PC-3 (cell line): ENCODE data around the gene USH1C. TPM values are rescaled to one million over a fixed set of nuclear protein-coding genes. Genes with fewer than 3 reads are reported as not detected.

Source experiments
- ATAC-seq: fragments of 200-7000 bp; cut with Tn5 transposase; 2 replicates; pipeline ENCODE4 v1.9.1; 2020; ENCODE audit warnings: mild to moderate bottlenecking, moderate library complexity
- BruUV-seq: library from RNA; stranded (reverse); fragments of 400-500 nt; replicated peaks from 2 replicates; lab custom pipeline; 2021; lab: Mats Ljungman, UMichigan
- CTCF ChIA-PET: fragments of 300-600 bp; sonication (Branson Sonifier 250); formaldehyde crosslinking; loops from one replicate; lab custom pipeline; 2022; ENCODE audit warnings: antibody characterized with exemption; lab: Charles Lee
- POLR2A ChIA-PET: fragments of 300-600 bp; sonication (Branson Sonifier 250); formaldehyde crosslinking; loops from one replicate; lab custom pipeline; 2022; ENCODE audit warnings: antibody characterized with exemption; ENCODE audit not compliant: unreplicated experiment; lab: Charles Lee
- DNase-seq: peaks from one replicate; pipeline ENCODE4 v3.0.0-alpha.2; 2015
- H2AFZ ChIP-seq: fragments of 300-600 bp; sonication (generic); 2 replicates; pipeline ENCODE4 v1.6.0; 2016; ENCODE audit warnings: antibody characterized with exemption, low read length
- H3F3A ChIP-seq: fragments of 300-600 bp; sonication (generic); one replicate; pipeline ENCODE4 v1.6.0; 2017; ENCODE audit warnings: antibody characterized with exemption, low read length, control low read depth, mild to moderate bottlenecking; ENCODE audit not compliant: unreplicated experiment
- H3K27ac ChIP-seq: fragments of 300-600 bp; sonication (generic); 2 replicates; pipeline ENCODE4 v1.5.1; 2016; ENCODE audit warnings: mild to moderate bottlenecking, low read length
- H3K27me3 ChIP-seq: fragments of 300-600 bp; sonication (generic); 2 replicates; pipeline ENCODE4 v1.6.1; 2016; ENCODE audit warnings: low read length, mixed read lengths
- H3K36me3 ChIP-seq: fragments of 300-600 bp; sonication (generic); 2 replicates; pipeline ENCODE4 v1.6.1; 2016; ENCODE audit warnings: low read depth, mixed run types, low read length, mixed read lengths
- H3K4me1 ChIP-seq: fragments of 300-600 bp; sonication (generic); 2 replicates; pipeline ENCODE4 v1.5.1; 2016; ENCODE audit warnings: low read length; ENCODE audit not compliant: insufficient read depth
- H3K4me2 ChIP-seq: fragments of 300-600 bp; sonication (generic); 2 replicates; pipeline ENCODE4 v1.6.0; 2016; ENCODE audit warnings: low read length
- H3K4me3 ChIP-seq: fragments of 300-600 bp; sonication (generic); 2 replicates; pipeline ENCODE4 v1.5.1; 2016; ENCODE audit warnings: mild to moderate bottlenecking, low read length, mixed read lengths
- H3K79me2 ChIP-seq: fragments of 300-600 bp; sonication (generic); 2 replicates; pipeline ENCODE4 v1.6.1; 2017; ENCODE audit warnings: low read length, mixed read lengths
- H3K9ac ChIP-seq: fragments of 300-600 bp; sonication (generic); 2 replicates; pipeline ENCODE4 v1.6.0; 2016; ENCODE audit warnings: mild to moderate bottlenecking, low read length
- H3K9me2 ChIP-seq: fragments of 300-600 bp; sonication (generic); replicated peaks from 2 replicates; pipeline ENCODE4 v1.6.1; 2016; ENCODE audit warnings: mixed run types, low read length, mixed read lengths
- H3K9me3 ChIP-seq: fragments of 300-600 bp; sonication (generic); 2 replicates; pipeline ENCODE4 v1.6.1; 2016; ENCODE audit warnings: low read length, mixed read lengths
- H4K20me1 ChIP-seq: fragments of 300-600 bp; sonication (generic); 2 replicates; pipeline ENCODE4 v1.6.1; 2016; ENCODE audit warnings: low read length, mixed read lengths
- EZH2 ChIP-seq: fragments of 300-600 bp; sonication (generic); IDR thresholded peaks from one replicate; pipeline ENCODE4 v1.6.1; 2017; ENCODE audit warnings: antibody characterized with exemption, mild to moderate bottlenecking, low read length; ENCODE audit not compliant: unreplicated experiment
- EZH2phosphoT487 ChIP-seq: fragments of 300-600 bp; sonication (generic); IDR thresholded peaks from 2 replicates; pipeline ENCODE4 v1.6.1; 2018; ENCODE audit warnings: mild to moderate bottlenecking, antibody characterized with exemption, low read length, borderline replicate concordance
- intact Hi-C: fragments of 100-400 bp; cut with micrococcal nuclease; formaldehyde crosslinking; loops from 2 replicates; pipeline ENCODE4 v1.9.0; 2023
- total RNA-seq: library from RNA; depleted of rRNA; stranded (reverse); fragments of >200 nt; gene quantifications from 2 replicates; pipeline ENCODE4 v1.2.3, GENCODE V29; 2014
- TF ChIP-seq, protein P1 (sequence below): fragments of 300-600 bp; sonication (generic); conservative IDR thresholded peaks from 2 replicates; pipeline ENCODE4 v1.5.1; 2017; ENCODE audit warnings: antibody characterized with exemption, low read depth, mild to moderate bottlenecking, low read length

The USH1C gene
- total RNA-seq, 1 experiment from 2014 or later = not detected

DNA sequence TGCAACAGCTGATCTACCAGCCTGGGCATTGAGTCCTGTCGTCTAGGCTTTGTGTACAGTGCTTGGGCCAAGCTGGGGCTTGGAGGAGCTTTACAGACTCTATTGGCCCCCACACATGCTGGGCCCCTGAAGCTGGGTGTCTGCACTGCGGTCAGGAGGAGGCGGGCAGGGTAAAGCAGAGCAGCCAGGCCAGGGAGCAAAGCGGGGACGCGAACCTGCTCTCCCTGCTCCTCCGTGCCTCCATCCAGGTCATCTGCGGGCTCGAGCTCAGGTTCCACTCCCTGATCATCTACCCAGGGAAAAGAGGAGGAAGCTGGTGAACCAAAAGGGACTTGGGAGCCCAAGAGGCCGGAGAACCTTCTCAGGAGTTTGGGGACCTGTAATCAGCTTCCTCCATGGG, 27.0 kb downstream of the USH1C start:
- H3K9me3 ChIP-seq = no peaks in the 10 kb centered on the region
- no peak overlapping the region for H2AFZ ChIP-seq
- no peaks in the 10 kb centered on the region for H3K9me2 ChIP-seq
- intact Hi-C loops = no loop called here
- ATAC-seq (no peak), DNase-seq (no peak)
- POLR2A ChIA-PET = no interaction called here
- no peaks in the 10 kb centered on the region for H3F3A ChIP-seq
- H3K79me2 ChIP-seq = no peaks in the 10 kb centered on the region
- H3K27ac ChIP-seq = no peak overlapping the region
- H3K27me3 ChIP-seq = peaks cover 32% of the 10 kb centered on the region
- no TSS peak for BruUV-seq
- no peaks in the 10 kb centered on the region for H3K36me3 ChIP-seq
- TF ChIP-seq, protein P1, sequence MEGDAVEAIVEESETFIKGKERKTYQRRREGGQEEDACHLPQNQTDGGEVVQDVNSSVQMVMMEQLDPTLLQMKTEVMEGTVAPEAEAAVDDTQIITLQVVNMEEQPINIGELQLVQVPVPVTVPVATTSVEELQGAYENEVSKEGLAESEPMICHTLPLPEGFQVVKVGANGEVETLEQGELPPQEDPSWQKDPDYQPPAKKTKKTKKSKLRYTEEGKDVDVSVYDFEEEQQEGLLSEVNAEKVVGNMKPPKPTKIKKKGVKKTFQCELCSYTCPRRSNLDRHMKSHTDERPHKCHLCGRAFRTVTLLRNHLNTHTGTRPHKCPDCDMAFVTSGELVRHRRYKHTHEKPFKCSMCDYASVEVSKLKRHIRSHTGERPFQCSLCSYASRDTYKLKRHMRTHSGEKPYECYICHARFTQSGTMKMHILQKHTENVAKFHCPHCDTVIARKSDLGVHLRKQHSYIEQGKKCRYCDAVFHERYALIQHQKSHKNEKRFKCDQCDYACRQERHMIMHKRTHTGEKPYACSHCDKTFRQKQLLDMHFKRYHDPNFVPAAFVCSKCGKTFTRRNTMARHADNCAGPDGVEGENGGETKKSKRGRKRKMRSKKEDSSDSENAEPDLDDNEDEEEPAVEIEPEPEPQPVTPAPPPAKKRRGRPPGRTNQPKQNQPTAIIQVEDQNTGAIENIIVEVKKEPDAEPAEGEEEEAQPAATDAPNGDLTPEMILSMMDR = no peak
- TF ChIP-seq EZH2phosphoT487 (no peak), EZH2 (no peak)
- no peaks in the 10 kb centered on the region for H3K4me1 ChIP-seq
- no peak overlapping the region for H3K4me2 ChIP-seq
- no peak overlapping the region for H3K9ac ChIP-seq
- no peak overlapping the region for H3K4me3 ChIP-seq
- H4K20me1 ChIP-seq = no peaks in the 10 kb centered on the region
- CTCF ChIA-PET = no interaction called here

DNA sequence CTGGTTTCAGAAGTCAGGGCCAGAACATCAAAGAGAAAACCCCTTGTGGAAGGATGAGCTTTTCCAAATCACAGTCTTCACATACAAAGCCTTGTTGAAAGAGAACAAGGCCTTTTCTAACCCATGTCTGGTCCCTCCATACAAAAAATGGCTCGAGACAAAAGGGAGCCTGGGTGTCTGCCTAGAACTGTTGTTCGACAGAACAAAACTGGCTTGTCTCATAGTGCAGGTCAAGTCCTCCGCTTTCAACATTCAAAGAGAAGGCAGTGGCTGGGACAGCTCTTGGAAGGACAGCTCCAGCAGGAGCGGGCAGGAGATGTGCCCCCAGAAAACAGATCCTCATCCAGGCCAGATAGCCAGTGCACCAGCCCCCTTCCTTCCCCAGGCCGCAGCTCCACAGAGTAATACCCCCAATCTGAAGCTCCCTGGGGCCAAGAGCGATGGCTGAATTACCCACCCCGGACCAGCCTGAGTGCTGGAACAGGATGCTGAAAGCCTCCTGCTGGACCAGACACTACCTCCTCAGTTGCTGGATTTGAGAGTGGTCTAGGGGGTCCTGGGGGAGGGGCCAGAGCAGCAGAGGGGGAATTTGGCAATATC, 27.6 kb downstream of the USH1C start:
- ATAC-seq (no peak), DNase-seq (no peak)
- ChIA-PET POLR2A (no interaction called here), CTCF (no interaction called here)
- BruUV-seq = no TSS peak
- Histone ChIP-seq H3K4me1 (no peaks in the 10 kb centered on the region), H4K20me1 (no peaks in the 10 kb centered on the region), H3K27ac (no peak overlapping the region), H3K9ac (no peak overlapping the region), H3K9me2 (no peaks in the 10 kb centered on the region), H3K79me2 (no peaks in the 10 kb centered on the region), H3K4me2 (no peak overlapping the region), H3K4me3 (no peak overlapping the region), H3K9me3 (no peaks in the 10 kb centered on the region), H3K36me3 (no peaks in the 10 kb centered on the region), H3F3A (no peaks in the 10 kb centered on the region), H3K27me3 (peaks cover 33% of the 10 kb centered on the region), H2AFZ (no peak overlapping the region)
- intact Hi-C loops = no loop called here
- TF ChIP-seq EZH2phosphoT487 = no peak
- TF ChIP-seq EZH2 = no peak
- TF ChIP-seq, protein P1 = no peak

DNA sequence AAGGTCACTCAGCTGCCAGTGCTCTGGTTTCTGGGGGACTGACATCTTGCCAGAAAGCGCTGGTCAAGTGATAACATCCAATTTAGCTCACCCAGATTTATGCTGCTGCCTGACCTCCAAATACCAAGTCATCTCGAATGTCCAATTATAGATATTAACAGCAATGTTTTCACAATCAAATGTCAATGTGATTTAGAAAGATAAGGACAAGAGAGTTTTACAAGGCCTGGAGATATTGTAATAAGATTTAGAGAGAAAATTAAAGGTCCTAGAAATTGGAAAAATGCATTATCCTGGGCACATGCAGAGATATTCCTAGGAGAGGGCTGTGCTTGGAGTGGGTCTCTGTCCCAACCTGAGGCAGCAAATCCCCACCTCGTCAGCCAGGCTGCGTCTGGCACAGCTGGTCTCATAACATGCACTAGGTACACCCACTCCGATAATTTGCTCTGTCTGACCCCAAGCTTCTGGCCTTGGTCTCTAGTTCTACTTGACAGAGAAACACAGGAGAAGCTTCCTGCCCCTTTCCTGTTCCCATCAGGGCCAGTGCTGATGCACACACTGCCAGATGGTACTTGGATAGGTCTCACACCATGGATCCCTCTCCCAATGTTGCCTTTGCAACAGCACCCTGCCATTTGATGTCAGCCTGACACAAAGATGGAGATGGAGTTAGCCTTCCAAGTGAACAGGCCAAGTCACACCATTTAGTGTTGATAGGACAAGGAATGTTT, 28.6 kb downstream of the USH1C start:
- no peak overlapping the region for H2AFZ ChIP-seq
- no peaks in the 10 kb centered on the region for H3K36me3 ChIP-seq
- no TSS peak for BruUV-seq
- H3K4me3 ChIP-seq = no peak overlapping the region
- TF ChIP-seq EZH2 (no peak), EZH2phosphoT487 (no peak)
- TF ChIP-seq, protein P1 = no peak
- H3K9me3 ChIP-seq = no peaks in the 10 kb centered on the region
- ChIA-PET CTCF (no interaction called here), POLR2A (no interaction called here)
- no peaks in the 10 kb centered on the region for H3K9me2 ChIP-seq
- H3K27ac ChIP-seq = no peak overlapping the region
- no peaks in the 10 kb centered on the region for H4K20me1 ChIP-seq
- no peaks in the 10 kb centered on the region for H3F3A ChIP-seq
- ATAC-seq = no peak
- H3K27me3 ChIP-seq = peaks cover 43% of the 10 kb centered on the region
- intact Hi-C loops = no loop called here
- no peak overlapping the region for H3K9ac ChIP-seq
- DNase-seq = no peak
- H3K4me1 ChIP-seq = no peaks in the 10 kb centered on the region
- no peak overlapping the region for H3K4me2 ChIP-seq
- no peaks in the 10 kb centered on the region for H3K79me2 ChIP-seq
